VCaP (cell line): ENCODE results near the gene AMPD1.

Experiments
- H3K27ac ChIP-seq: fragments of 450-650 bp; 2 replicates; pipeline ENCODE4 v1.5.1; 2017
- CTCF ChIP-seq: fragments of 450-650 bp; conservative IDR thresholded peaks from 2 replicates; pipeline ENCODE4 v1.5.1; 2017; ENCODE audit warnings: mild to moderate bottlenecking, moderate library complexity

AMPD1 gene

GRCh38 chr1:114715952-114716303 is 20.6 kb upstream of the AMPD1 start:
- TF ChIP-seq CTCF, result no peak

GRCh38 chr1:114712977-114713376 is 17.6 kb upstream of the AMPD1 start:
- TF ChIP-seq CTCF, result no peak
- H3K27ac ChIP-seq, result no peak overlapping the region

More at GRCh38 chr1:114715952-114716303, 20.6 kb upstream of the AMPD1 start:
- H3K27ac ChIP-seq, result peak overlapping the region; percentile 81

- no peak overlapping the region for H3K27ac ChIP-seq
- no peak for TF ChIP-seq CTCF
Measured at GRCh38 chr1:114710360-114710759, 15.0 kb upstream of the AMPD1 start.

GRCh38 chr1:114707604-114708003 is 12.3 kb upstream of the AMPD1 start:
- H3K27ac ChIP-seq, result no peak overlapping the region
- no peak for TF ChIP-seq CTCF

GRCh38 chr1:114703242-114703641 is 7.9 kb upstream of the AMPD1 start:
- H3K27ac ChIP-seq, result no peak overlapping the region

GRCh38 chr1:114702737-114703136 is 7.4 kb upstream of the AMPD1 start:
- TF ChIP-seq CTCF, result no peak
- H3K27ac ChIP-seq, result no peak overlapping the region

More at GRCh38 chr1:114703242-114703641, 7.9 kb upstream of the AMPD1 start:
- no peak for TF ChIP-seq CTCF

GRCh38 chr1:114701931-114702330 is 6.6 kb upstream of the AMPD1 start:
- TF ChIP-seq CTCF, result no peak
- H3K27ac ChIP-seq, result no peak overlapping the region
